ENCODE results near the gene PIAS3.
"Not testable (repeated sequence)": the region's sequence is repeated elsewhere in the genome, so short reads cannot be mapped to it uniquely, and the experiment has no call there.

Gene PIAS3

GRCh38 chr1:145845514-145846161 is 13.2 kb downstream of the PIAS3 start, which contains the start of gene NUDT17:
TSS of gene NUDT17 (plus strand) at chr1:145845630. CDS start at chr1:145845641, 11 bp downstream.
- H3K4me1 ChIP-seq (ENCODE audit: control insufficient read depth, insufficient read depth, low read length), result peaks cover 26% of the 10 kb centered on the region
- no peaks in the 10 kb centered on the region for H3K27me3 ChIP-seq (ENCODE audit: control insufficient read depth, insufficient read depth, low read length)
- peak within 1 kb of the TSS; percentile 95 for H3K4me2 ChIP-seq (ENCODE audit: low read length)
- peak within 1 kb of the TSS; percentile 75 for H3K4me3 ChIP-seq (ENCODE audit: low read length)
- no peaks in the 10 kb centered on the region for H3K9me3 ChIP-seq (replicated peaks; ENCODE audit: low read length)
- H3K9ac ChIP-seq (ENCODE audit: low read depth, low read length), result peak within 1 kb of the TSS; percentile 83
- H3K36me3 ChIP-seq (ENCODE audit: insufficient read depth, low read length), result peaks cover 62% of the 10 kb centered on the region

GRCh38 chr1:145845144-145845513 is 13.8 kb downstream of the PIAS3 start:
- peak overlapping the region; percentile 95 for H3K4me2 ChIP-seq (ENCODE audit: low read length)
- no peaks in the 10 kb centered on the region for H3K27me3 ChIP-seq (ENCODE audit: control insufficient read depth, insufficient read depth, low read length)
- H3K36me3 ChIP-seq (ENCODE audit: insufficient read depth, low read length), result peaks cover 60% of the 10 kb centered on the region
- peak overlapping the region; percentile 75 for H3K4me3 ChIP-seq (ENCODE audit: low read length)
- no peaks in the 10 kb centered on the region for H3K9me3 ChIP-seq (replicated peaks; ENCODE audit: low read length)
- peaks cover 21% of the 10 kb centered on the region for H3K4me1 ChIP-seq (ENCODE audit: control insufficient read depth, insufficient read depth, low read length)
- H3K9ac ChIP-seq (ENCODE audit: low read depth, low read length), result peak overlapping the region; percentile 83

GRCh38 chr1:145843031-145843430 is 15.8 kb downstream of the PIAS3 start:
- peaks cover 11% of the 10 kb centered on the region for H3K4me1 ChIP-seq (ENCODE audit: control insufficient read depth, insufficient read depth, low read length)
- peaks cover 59% of the 10 kb centered on the region for H3K36me3 ChIP-seq (ENCODE audit: insufficient read depth, low read length)
- H3K4me2 ChIP-seq (ENCODE audit: low read length), result no peak overlapping the region
- no peaks in the 10 kb centered on the region for H3K9me3 ChIP-seq (replicated peaks; ENCODE audit: low read length)
- no peak overlapping the region for H3K9ac ChIP-seq (ENCODE audit: low read depth, low read length)
- no peak overlapping the region for H3K4me3 ChIP-seq (ENCODE audit: low read length)
- H3K27me3 ChIP-seq (ENCODE audit: control insufficient read depth, insufficient read depth, low read length), result no peaks in the 10 kb centered on the region

GRCh38 chr1:145837656-145838055 is 21.2 kb downstream of the PIAS3 start:
- peaks cover 78% of the 10 kb centered on the region for H3K36me3 ChIP-seq (ENCODE audit: insufficient read depth, low read length)
- no peak overlapping the region for H3K4me2 ChIP-seq (ENCODE audit: low read length)
- no peaks in the 10 kb centered on the region for H3K4me1 ChIP-seq (ENCODE audit: control insufficient read depth, insufficient read depth, low read length)
- no peak overlapping the region for H3K9ac ChIP-seq (ENCODE audit: low read depth, low read length)
- H3K9me3 ChIP-seq (replicated peaks; ENCODE audit: low read length), result no peaks in the 10 kb centered on the region
- H3K4me3 ChIP-seq (ENCODE audit: low read length), result no peak overlapping the region
- H3K27me3 ChIP-seq (ENCODE audit: control insufficient read depth, insufficient read depth, low read length), result no peaks in the 10 kb centered on the region

GRCh38 chr1:145830810-145831209 is 28.1 kb downstream of the PIAS3 start:
- H3K9me3 ChIP-seq (replicated peaks; ENCODE audit: low read length); H3K27me3 ChIP-seq (ENCODE audit: control insufficient read depth, insufficient read depth, low read length); H3K4me3 ChIP-seq (ENCODE audit: low read length); H3K4me2 ChIP-seq (ENCODE audit: low read length); H3K9ac ChIP-seq (ENCODE audit: low read depth, low read length); H3K4me1 ChIP-seq (ENCODE audit: control insufficient read depth, insufficient read depth, low read length): not testable (repeated sequence)
- H3K36me3 ChIP-seq (ENCODE audit: insufficient read depth, low read length), result peaks cover 80% of the 10 kb centered on the region

- Histone ChIP-seq H3K4me2 (ENCODE audit: low read length) (no peak overlapping the region), H3K9me3 (replicated peaks; ENCODE audit: low read length) (no peaks in the 10 kb centered on the region), H3K4me1 (ENCODE audit: control insufficient read depth, insufficient read depth, low read length) (peaks cover 10% of the 10 kb centered on the region), H3K27me3 (ENCODE audit: control insufficient read depth, insufficient read depth, low read length) (no peaks in the 10 kb centered on the region), H3K9ac (ENCODE audit: low read depth, low read length) (no peak overlapping the region), H3K4me3 (ENCODE audit: low read length) (no peak overlapping the region), H3K36me3 (ENCODE audit: insufficient read depth, low read length) (peaks cover 71% of the 10 kb centered on the region)
Measured at GRCh38 chr1:145828367-145829026, 30.4 kb downstream of the PIAS3 start.

- no peak overlapping the region for H3K4me2 ChIP-seq (ENCODE audit: low read length)
- H3K9ac ChIP-seq (ENCODE audit: low read depth, low read length), result no peak overlapping the region
- H3K4me3 ChIP-seq (ENCODE audit: low read length), result no peak overlapping the region
- no peaks in the 10 kb centered on the region for H3K27me3 ChIP-seq (ENCODE audit: control insufficient read depth, insufficient read depth, low read length)
- peaks cover 10% of the 10 kb centered on the region for H3K4me1 ChIP-seq (ENCODE audit: control insufficient read depth, insufficient read depth, low read length)
- H3K9me3 ChIP-seq (replicated peaks; ENCODE audit: low read length), result no peaks in the 10 kb centered on the region
- peaks cover 66% of the 10 kb centered on the region for H3K36me3 ChIP-seq (ENCODE audit: insufficient read depth, low read length)
Measured at GRCh38 chr1:145827966-145828365, 30.9 kb downstream of the PIAS3 start.

GRCh38 chr1:145826030-145826429 is 32.9 kb downstream of the PIAS3 start:
- Histone ChIP-seq H3K9me3 (replicated peaks; ENCODE audit: low read length) (no peaks in the 10 kb centered on the region), H3K36me3 (ENCODE audit: insufficient read depth, low read length) (peaks cover 50% of the 10 kb centered on the region)

GRCh38 chr1:145824499-145824842 is 34.4 kb downstream of the PIAS3 start:
- Histone ChIP-seq H3K4me1 (ENCODE audit: control insufficient read depth, insufficient read depth, low read length) (peaks cover 10% of the 10 kb centered on the region), H3K27me3 (ENCODE audit: control insufficient read depth, insufficient read depth, low read length) (no peaks in the 10 kb centered on the region), H3K4me3 (ENCODE audit: low read length) (peak overlapping the region; percentile 99)

More at GRCh38 chr1:145826030-145826429, 32.9 kb downstream of the PIAS3 start:
- H3K9ac ChIP-seq (ENCODE audit: low read depth, low read length), result no peak overlapping the region
- H3K27me3 ChIP-seq (ENCODE audit: control insufficient read depth, insufficient read depth, low read length), result no peaks in the 10 kb centered on the region
- peak overlapping the region; percentile 92 for H3K4me2 ChIP-seq (ENCODE audit: low read length)
- H3K4me3 ChIP-seq (ENCODE audit: low read length), result no peak overlapping the region
- H3K4me1 ChIP-seq (ENCODE audit: control insufficient read depth, insufficient read depth, low read length), result peaks cover 10% of the 10 kb centered on the region

GRCh38 chr1:145823565-145824498 is 35.0 kb downstream of the PIAS3 start, which contains the start of the genes POLR3C and RNF115:
TSS of gene POLR3C (plus strand) at chr1:145824200. CDS start at chr1:145825777, 1,577 bp downstream.
TSS of gene RNF115 (minus strand) at chr1:145824095. CDS start at chr1:145823873, 222 bp downstream.
- Histone ChIP-seq H3K36me3 (ENCODE audit: insufficient read depth, low read length) (peaks cover 29% of the 10 kb centered on the region), H3K4me3 (ENCODE audit: low read length) (peak within 1 kb of the TSS; percentile 99), H3K4me1 (ENCODE audit: control insufficient read depth, insufficient read depth, low read length) (peaks cover 10% of the 10 kb centered on the region), H3K4me2 (ENCODE audit: low read length) (peak within 1 kb of the TSS; percentile 92), H3K9me3 (replicated peaks; ENCODE audit: low read length) (no peaks in the 10 kb centered on the region), H3K27me3 (ENCODE audit: control insufficient read depth, insufficient read depth, low read length) (no peaks in the 10 kb centered on the region), H3K9ac (ENCODE audit: low read depth, low read length) (peak within 1 kb of the TSS; percentile 98)

More at GRCh38 chr1:145824499-145824842, 34.4 kb downstream of the PIAS3 start:
- peaks cover 35% of the 10 kb centered on the region for H3K36me3 ChIP-seq (ENCODE audit: insufficient read depth, low read length)
- H3K9me3 ChIP-seq (replicated peaks; ENCODE audit: low read length), result no peaks in the 10 kb centered on the region
- peak overlapping the region; percentile 98 for H3K9ac ChIP-seq (ENCODE audit: low read depth, low read length)
- peak overlapping the region; percentile 92 for H3K4me2 ChIP-seq (ENCODE audit: low read length)

- not testable (repeated sequence) for H3K9ac ChIP-seq (ENCODE audit: low read depth, low read length); H3K9me3 ChIP-seq (replicated peaks; ENCODE audit: low read length); H3K27me3 ChIP-seq (ENCODE audit: control insufficient read depth, insufficient read depth, low read length)
- Histone ChIP-seq H3K4me1 (ENCODE audit: control insufficient read depth, insufficient read depth, low read length) (peaks cover 11% of the 10 kb centered on the region), H3K4me3 (ENCODE audit: low read length) (peak overlapping the region; percentile 56), H3K36me3 (ENCODE audit: insufficient read depth, low read length) (peaks cover 19% of the 10 kb centered on the region), H3K4me2 (ENCODE audit: low read length) (peak overlapping the region; percentile 64)
Measured at GRCh38 chr1:145822779-145823331, 36.0 kb downstream of the PIAS3 start.
